Calu3 (cell line): ENCODE measurements around the gene NOP9. TPM values are rescaled to one million over a fixed set of nuclear protein-coding genes. Genes with fewer than 3 reads are reported as not detected.
A peak's percentile ranks its signal among the peaks of the same experiment; 100 is the strongest.

ENCODE experiments used
- Bru-seq: library from RNA; stranded (reverse); fragments of 400-500 nt; gene quantifications from one replicate; lab custom pipeline; 2021; lab: Mats Ljungman, UMichigan
- BruChase-seq, 2 experiments: library from RNA; stranded (reverse); fragments of 400-500 nt; gene quantifications; one replicate each; lab custom pipeline; 2021; lab: Mats Ljungman, UMichigan
- BruUV-seq: library from RNA; stranded (reverse); fragments of 400-500 nt; replicated peaks from 2 replicates; lab custom pipeline; 2021; lab: Mats Ljungman, UMichigan
- CTCF ChIA-PET: fragments of 300-600 bp; sonication (Branson Sonifier 250); formaldehyde crosslinking; loops from one replicate; lab custom pipeline; 2022; ENCODE audit warnings: antibody characterized with exemption; lab: Charles Lee
- DNase-seq: peaks from one replicate; pipeline ENCODE4 v3.0.0; 2022
- H3K27ac Mint-ChIP-seq: one replicate; pipeline ENCODE4 v1.8.0; 2022; ENCODE audit warnings: mixed read lengths; ENCODE audit not compliant: unreplicated experiment
- H3K27me3 Mint-ChIP-seq: one replicate; pipeline ENCODE4 v1.8.0; 2022; ENCODE audit warnings: mixed read lengths; ENCODE audit not compliant: unreplicated experiment
- H3K36me3 Mint-ChIP-seq: one replicate; pipeline ENCODE4 v1.8.0; 2022; ENCODE audit warnings: mild to moderate bottlenecking, moderate library complexity, mixed read lengths; ENCODE audit not compliant: insufficient read depth, unreplicated experiment
- H3K4me1 Mint-ChIP-seq: one replicate; pipeline ENCODE4 v1.8.0; 2022; ENCODE audit warnings: mild to moderate bottlenecking, low read depth, mixed read lengths; ENCODE audit not compliant: unreplicated experiment
- H3K4me3 Mint-ChIP-seq: one replicate; pipeline ENCODE4 v1.8.0; 2022; ENCODE audit warnings: mild to moderate bottlenecking, low read depth, moderate library complexity, mixed read lengths; ENCODE audit not compliant: unreplicated experiment
- H3K9me3 Mint-ChIP-seq: one replicate; pipeline ENCODE4 v1.8.0; 2022; ENCODE audit warnings: low read depth, mixed read lengths; ENCODE audit not compliant: unreplicated experiment
- CTCF ChIP-seq: fragments of 200-600 bp; IDR thresholded peaks from one replicate; pipeline ENCODE4 v1.8.0; 2022; ENCODE audit warnings: antibody characterized with exemption; ENCODE audit not compliant: unreplicated experiment
- intact Hi-C: fragments of 100-400 bp; cut with micrococcal nuclease; formaldehyde crosslinking; loops from one replicate; pipeline ENCODE4 v1.10.0; 2022; ENCODE audit not compliant: unreplicated experiment
- long read RNA-seq: library from polyadenylated mRNA; stranded (forward); transcript quantifications from one replicate; pipeline ENCODE4 v2.0.0, GENCODE V29; 2022
- total RNA-seq: library from RNA; stranded (reverse); gene quantifications from 2 replicates; pipeline ENCODE4 v1.2.3, GENCODE V29; 2022

The NOP9 gene, protein sequence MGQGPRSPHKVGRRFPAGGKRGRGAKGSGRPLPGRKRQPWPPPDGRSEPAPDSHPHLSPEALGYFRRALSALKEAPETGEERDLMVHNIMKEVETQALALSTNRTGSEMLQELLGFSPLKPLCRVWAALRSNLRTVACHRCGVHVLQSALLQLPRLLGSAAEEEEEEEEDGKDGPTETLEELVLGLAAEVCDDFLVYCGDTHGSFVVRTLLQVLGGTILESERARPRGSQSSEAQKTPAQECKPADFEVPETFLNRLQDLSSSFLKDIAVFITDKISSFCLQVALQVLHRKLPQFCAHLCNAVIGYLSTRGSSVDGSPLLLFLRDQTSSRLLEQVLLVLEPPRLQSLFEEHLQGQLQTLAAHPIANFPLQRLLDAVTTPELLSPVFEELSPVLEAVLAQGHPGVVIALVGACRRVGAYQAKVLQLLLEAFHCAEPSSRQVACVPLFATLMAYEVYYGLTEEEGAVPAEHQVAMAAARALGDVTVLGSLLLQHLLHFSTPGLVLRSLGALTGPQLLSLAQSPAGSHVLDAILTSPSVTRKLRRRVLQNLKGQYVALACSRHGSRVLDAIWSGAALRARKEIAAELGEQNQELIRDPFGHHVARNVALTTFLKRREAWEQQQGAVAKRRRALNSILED
- total RNA-seq (35.9 and 40.2 TPM in 2 replicates), Bru-seq, nascent RNA (percentile 79 among the genes with signal in this experiment), BruChase-seq, experiment 1, labeled RNA remaining after a 6-hour chase (percentile 93 among the genes with signal in this experiment), BruChase-seq, experiment 2, labeled RNA remaining after a 2-hour chase (percentile 91 among the genes with signal in this experiment)
- long read RNA-seq, result 0 reads

DNA sequence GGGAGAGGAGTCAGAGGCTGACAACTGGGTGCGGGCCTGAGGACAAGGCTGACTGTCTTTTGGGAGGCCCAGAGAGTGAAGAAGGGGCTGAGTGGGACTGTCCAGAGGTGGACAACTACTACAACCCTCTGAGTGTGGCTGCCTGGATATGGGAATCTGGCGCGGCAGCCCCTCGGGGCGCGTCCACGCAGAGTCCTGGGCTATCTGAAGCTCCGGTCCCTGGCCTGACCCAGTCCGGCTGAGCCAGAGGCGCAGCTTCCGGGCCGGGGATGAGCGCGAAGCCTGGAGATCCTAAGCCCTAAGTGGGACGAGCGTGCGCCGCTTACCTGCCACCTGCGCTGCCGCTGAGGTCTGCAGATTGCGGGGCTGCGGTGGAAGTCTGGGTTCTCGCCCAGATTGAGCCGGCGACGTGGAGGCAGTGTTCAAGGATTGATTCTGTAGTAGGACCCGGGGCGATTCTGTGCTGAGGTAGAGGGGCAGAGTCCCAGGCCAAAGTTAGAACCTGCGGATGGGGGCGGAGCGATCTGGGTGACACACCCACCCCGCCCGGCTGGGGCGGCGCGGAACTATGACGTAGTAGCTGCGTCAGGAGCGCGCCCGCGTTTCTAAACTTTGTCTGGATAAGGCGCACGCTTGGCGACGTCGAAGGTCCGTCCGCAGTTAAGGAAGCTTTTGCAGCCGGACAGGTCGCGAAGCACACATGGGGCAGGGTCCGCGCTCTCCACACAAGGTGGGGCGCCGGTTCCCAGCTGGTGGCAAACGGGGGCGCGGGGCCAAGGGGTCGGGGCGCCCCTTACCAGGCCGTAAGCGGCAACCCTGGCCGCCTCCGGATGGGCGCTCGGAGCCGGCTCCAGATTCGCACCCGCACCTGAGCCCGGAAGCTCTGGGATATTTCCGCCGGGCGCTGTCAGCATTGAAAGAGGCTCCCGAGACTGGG lies at the start of gene NOP9, which contains the start of gene DHRS1:
NOP9 (plus strand) TSS at position 596 of the 937 bp plus-strand sequence; CDS start at position 701, 105 bp downstream.
DHRS1 (minus strand) TSS at position 526 of the 937 bp plus-strand sequence. CDS start 674 bp downstream, outside the sequence.
- peak; percentile 94 for DNase-seq
- Mint-ChIP-seq H3K4me3 (peak within 1 kb of the TSS; percentile 90), H3K4me1 (peaks cover 32% of the 10 kb centered on the region), H3K9me3 (no peaks in the 10 kb centered on the region), H3K27ac (peak within 1 kb of the TSS; percentile 88), H3K36me3 (peaks cover 38% of the 10 kb centered on the region), H3K27me3 (no peaks in the 10 kb centered on the region)
- no peak for TF ChIP-seq CTCF
- CTCF ChIA-PET, result interaction anchor here (0.6 to 4.2 kb wide), 9 partner anchors 8 to 153 kb away, joined by 3 to 108 read pairs (median 3); partner anchors contain the start of genes CIDEB, MDP1, RABGGTA and TINF2
- intact Hi-C loops, result no loop called here
- TSS peak; percentile 75 for BruUV-seq

GRCh38 chr14:24250354-24250753 lies 49.3 kb upstream of the NOP9 start:
- no peaks in the 10 kb centered on the region for H3K36me3 Mint-ChIP-seq
- CTCF ChIA-PET, result interaction anchor here (1.6 kb wide), 1 partner anchor 90 kb away, joined by 3 read pairs; no protein-coding TSS in a partner anchor
- DNase-seq, result no peak
- H3K27me3 Mint-ChIP-seq, result no peaks in the 10 kb centered on the region
- no TSS peak for BruUV-seq
- no peak for TF ChIP-seq CTCF
- intact Hi-C loops, result no loop called here
- peaks cover 7% of the 10 kb centered on the region for H3K4me1 Mint-ChIP-seq
- H3K27ac Mint-ChIP-seq, result no peak overlapping the region
- H3K9me3 Mint-ChIP-seq, result no peaks in the 10 kb centered on the region
- H3K4me3 Mint-ChIP-seq, result no peak overlapping the region

DNA sequence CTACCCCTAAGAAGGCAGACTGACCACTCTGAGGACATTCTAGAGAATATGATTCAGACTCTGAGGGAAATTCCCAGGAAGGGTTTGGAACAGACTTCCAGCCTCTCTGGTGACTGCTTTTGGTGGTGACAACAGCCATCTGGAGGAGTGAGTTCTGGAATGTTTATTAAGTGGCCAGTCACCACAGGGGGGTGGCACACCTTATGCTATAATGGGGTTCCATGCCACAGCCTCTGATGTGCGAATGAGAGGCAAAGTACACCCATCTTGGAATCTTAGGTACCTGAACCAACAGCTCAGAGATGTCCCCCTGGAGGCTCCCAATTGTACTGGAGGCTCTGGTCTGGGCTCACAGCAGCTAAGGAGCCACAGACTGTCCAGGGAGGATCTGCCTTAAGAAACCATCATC lies 47.8 kb upstream of the NOP9 start:
- CTCF ChIA-PET, result interaction anchor here (0.7 to 1.6 kb wide), 2 partner anchors 45 to 89 kb away, joined by 3 to 4 read pairs; no protein-coding TSS in a partner anchor
- no TSS peak for BruUV-seq
- no peaks in the 10 kb centered on the region for H3K9me3 Mint-ChIP-seq
- intact Hi-C loops, result no loop called here
- H3K36me3 Mint-ChIP-seq, result no peaks in the 10 kb centered on the region
- DNase-seq, result no peak
- TF ChIP-seq CTCF, result no peak
- H3K4me1 Mint-ChIP-seq, result peaks cover 7% of the 10 kb centered on the region
- H3K27me3 Mint-ChIP-seq, result no peaks in the 10 kb centered on the region
- H3K4me3 Mint-ChIP-seq, result no peak overlapping the region
- H3K27ac Mint-ChIP-seq, result no peak overlapping the region
